M059J (cell line): ENCODE measurements around the gene MAP3K2. TPM values are rescaled to one million over a fixed set of nuclear protein-coding genes. Genes with fewer than 3 reads are reported as not detected.

Experiments
- DNase-seq: peaks from one replicate; pipeline ENCODE4 v3.0.0-alpha.2; 2012; ENCODE audit warnings: low read depth
- total RNA-seq: library from RNA; depleted of rRNA; stranded (reverse); fragments of >200 nt; shearing (Covaris generic); gene quantifications from 2 replicates; pipeline ENCODE4 v1.2.3, GENCODE V29; 2014

Gene MAP3K2
- total RNA-seq, 1 experiment from 2014 or later, result 28.8 TPM

DNA sequence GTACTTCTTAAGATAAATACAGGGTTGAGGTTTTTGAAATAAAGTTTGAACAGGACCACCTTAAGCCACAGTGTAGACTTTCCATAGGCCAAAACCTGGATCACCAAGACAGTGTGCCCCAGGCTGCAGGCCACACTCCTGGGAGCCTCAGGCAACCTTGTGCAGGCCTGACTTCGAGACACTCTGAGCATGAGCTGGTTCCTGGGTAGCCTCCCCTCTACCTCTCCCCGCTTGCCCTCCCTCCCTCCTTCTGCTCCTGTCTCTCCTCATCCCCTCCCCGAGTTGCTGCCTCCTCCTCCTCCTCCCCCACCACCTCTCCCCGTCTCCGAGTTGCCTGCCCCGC is 19.9 kb upstream of the MAP3K2 start:
- no peak for DNase-seq

DNA sequence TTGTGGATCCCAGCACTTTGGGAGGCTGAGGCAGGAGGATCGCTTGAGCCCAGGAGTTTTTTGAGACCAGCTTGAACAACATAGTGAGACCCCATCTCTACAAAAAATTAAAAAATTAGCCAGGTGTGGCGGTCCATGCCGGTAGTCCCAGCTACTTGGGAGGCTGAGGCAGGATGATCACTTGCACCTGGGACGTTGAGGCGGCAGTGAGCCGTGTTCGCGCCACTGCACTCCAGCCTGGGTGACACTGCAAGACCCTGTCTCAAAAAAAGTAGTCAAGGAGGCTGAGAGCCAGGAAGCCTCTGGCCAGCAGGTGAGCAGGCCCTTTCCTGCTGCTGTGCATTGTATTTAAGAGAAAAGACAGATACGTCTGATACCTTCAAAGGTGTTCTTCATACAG is 19.3 kb upstream of the MAP3K2 start:
- DNase-seq, result no peak

- no peak for DNase-seq
These were observed 18.7 kb upstream of the MAP3K2 start for GRCh38 chr2:127406454-127406853.

- DNase-seq, result no peak
These were observed 17.5 kb upstream of the MAP3K2 start for GRCh38 chr2:127405255-127405610.

DNA sequence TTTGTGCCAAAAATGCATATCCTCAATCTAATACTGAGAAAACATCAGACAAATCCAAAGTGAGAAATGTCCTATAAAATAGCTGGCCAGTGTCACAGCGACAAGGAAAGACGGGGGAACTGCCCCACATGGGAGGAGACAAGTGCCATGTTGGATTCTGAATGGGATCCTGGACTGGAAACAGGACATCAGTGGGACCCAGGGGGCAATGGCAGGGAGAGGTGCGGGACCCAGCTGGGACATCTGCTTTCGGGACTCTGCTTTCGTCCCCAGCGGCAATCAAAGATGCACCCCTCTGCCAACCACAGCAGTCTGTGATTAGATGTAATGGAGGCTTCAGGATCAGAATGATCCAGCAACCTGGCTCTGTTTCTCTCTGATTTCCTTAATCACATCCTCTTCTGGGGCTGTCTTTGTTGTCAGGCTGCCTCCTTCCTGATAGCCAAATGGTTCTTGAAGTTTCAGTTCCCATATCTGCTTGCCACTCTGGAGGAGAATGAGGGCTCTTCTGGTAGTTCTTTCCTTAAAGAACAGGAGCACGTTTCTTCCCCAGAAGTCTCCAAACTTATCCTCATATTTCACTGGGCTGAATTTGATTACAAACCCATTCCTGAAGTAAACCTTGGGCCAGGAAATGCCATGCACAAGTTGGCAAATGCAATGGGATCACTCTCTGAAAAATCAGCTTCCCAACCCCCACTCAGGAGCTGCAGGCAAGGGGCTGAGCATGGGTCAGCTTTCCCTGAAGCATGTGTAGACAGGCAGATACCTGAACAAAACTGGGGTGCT is 16.9 kb upstream of the MAP3K2 start:
- no peak for DNase-seq

- no peak for DNase-seq
These were observed 15.7 kb upstream of the MAP3K2 start for GRCh38 chr2:127403460-127403859.

DNA sequence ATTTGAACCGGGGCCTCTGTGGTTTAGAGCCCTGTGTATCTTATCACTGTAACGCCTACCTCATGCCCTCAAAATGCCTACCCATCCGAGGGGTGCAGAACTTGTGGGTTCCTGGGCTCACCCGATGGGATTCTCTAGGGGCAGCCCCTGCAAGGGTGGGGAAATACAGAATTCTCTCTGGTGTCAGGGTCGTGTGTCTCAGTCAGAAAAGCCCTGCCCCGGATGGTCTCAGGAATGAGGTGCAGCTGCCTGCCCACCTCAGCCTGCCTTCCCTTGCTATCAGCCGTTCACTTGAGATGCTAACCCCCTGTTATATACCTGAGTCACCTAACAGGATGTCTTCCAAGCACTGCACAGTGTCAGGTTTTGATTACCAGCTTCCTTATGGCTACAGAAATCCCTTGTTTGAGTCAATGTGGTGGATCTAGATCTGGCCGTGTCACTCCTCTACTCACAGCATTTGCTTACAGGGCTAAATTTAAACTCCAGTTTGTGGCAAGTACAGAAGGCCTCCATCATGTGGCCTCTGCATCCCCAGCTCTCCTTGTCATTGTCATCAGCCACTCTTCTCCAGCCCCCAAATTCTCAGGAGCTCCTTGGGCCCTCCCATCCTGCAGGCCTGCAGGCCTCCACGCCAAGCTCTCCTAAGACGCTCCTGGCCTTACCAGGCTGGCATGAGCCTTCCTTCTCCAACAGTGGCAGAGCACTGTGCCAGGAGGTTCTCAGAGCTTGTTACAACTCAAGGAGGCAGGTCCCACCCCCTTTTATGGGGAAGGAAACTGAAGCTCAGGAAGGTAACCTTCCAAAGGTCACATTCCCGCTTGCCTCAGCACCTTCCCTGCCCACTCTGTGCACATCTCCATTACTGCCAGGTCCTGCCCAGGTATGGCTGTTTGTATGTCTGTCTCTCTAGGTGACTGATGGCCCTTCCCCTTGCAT is 14.3 kb upstream of the MAP3K2 start:
- DNase-seq, result peak; percentile 65

GRCh38 chr2:127400897-127401756 is 13.4 kb upstream of the MAP3K2 start:
- peak; percentile 85 for DNase-seq

- DNase-seq, result no peak
These were observed 12.7 kb upstream of the MAP3K2 start for GRCh38 chr2:127400533-127400896.

DNA sequence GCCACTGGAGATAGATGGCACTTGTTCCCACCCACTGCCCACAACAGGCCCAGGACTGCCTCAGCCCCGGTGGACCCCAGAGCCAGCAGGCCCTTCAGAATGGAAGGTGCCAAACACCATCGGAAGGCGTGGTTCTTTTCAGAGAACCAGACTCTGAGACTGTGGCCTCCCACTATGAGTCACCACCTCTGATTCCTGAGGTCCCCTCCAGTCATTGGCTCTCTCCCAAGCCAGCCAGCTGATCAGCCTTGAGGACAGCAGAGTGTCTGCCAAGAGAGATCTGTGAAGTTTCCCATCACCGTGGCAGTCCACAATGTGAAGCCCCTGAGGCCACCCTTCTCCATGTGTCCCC is 10.4 kb upstream of the MAP3K2 start:
- peak; percentile 96 for DNase-seq

- DNase-seq, result no peak
These were observed 9.9 kb upstream of the MAP3K2 start for GRCh38 chr2:127397568-127398238.

GRCh38 chr2:127394492-127394891 is 6.7 kb upstream of the MAP3K2 start:
- DNase-seq, result no peak

DNA sequence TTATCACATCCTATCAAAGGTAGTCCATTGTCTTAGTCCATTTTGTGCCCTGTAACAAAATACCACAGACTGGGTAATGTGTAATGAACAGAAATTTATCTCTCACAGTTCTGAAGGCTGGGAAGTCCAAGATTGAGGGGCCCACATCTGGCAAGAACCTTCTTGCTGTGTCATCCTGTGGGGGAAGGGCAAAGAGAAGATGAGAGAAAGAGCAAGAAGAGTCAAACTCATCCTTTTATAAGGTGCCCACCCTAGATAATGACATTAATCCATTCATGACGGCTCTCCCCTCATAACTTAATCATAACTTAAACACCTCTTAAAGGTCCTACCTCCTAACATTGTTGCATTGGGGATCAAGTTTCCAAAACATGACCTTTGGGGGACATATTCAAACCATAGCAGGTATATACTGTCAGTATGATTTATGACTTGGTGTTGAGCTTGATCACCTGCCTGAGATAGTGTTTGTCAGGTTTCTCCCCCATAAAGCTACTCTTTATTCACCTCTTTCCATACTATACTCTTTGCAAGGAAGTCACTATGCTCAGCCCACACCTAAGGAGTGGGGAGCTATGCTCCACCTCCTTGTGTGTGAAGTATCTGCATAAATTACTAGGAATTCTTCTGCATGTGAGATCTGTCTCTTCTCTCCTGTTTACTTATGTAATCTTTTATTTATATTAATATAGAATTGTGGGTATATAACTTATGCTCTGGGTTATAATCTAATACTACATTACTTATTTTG is 5.2 kb upstream of the MAP3K2 start:
- DNase-seq, result no peak

- peak; percentile 43 for DNase-seq
These were observed 4.5 kb upstream of the MAP3K2 start for GRCh38 chr2:127392133-127392827.

DNA sequence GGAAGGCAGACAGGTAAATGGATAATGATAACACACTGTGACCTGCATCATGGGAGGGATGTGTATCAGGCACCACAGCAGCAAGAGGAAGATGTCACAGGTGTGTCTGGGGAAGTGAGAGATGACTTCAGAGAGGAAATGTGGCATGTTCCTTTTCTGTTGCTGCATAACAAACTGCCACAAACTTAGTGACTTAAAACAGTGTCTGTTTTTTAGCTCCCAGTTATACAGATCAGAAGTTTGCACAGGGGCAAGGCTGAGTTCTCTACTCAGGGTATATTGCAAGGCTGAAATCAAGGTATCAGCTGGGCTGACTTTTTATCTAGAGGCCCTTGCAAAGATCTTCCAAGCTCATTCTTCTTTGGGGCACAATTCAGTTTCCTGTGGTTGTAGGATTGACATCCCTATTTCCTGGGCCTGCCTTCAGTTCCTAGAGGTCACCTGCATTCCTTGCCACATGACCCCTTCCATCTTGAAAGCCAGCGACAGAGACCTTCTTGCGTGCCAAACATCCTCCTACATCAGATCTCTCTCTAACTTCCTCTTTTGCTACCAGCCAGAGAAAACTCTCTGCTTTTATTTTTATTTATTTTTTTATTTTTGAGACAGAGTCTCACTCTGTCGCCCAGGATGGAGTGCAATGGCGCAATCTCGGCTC is 2.1 kb upstream of the MAP3K2 start:
- DNase-seq, result no peak

DNA sequence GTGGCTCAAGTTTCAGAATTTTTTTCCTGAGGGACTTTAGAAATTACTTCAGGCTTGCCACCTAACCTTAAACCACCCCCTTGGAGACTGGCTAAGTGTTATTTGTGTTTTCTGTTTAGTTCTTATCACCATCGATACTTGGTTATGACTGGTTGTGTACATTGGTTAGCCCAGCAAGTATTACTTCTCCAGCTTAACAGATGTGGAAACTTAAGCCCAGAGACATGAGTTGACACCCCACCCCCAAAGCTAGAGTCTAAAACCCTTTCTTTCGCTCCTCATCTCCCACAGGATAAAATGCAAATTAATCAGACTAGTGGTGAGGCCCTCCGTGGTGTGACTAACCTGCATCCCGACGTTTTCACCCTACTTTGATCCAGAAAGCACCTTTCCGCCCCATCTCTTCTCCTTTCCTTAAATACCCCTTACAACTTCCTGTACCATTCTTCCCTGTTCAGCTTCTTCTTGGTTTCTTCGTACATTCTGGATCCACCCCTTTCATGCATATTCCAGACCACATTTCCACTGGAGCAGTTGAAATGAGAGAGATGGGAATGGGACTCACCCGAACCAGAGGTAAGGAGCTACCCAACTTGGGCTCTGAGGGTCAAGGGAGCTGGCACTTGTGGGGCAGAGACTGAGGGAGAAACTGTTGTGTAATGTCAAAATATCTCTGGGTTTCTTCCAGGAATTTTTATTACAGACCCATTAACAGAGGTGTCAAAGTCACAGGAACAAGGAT is 819 bp upstream of the MAP3K2 start:
- no peak for DNase-seq

- peak; percentile 77 for DNase-seq
These were observed 766 bp downstream of the MAP3K2 start for GRCh38 chr2:127386764-127387654.

DNA sequence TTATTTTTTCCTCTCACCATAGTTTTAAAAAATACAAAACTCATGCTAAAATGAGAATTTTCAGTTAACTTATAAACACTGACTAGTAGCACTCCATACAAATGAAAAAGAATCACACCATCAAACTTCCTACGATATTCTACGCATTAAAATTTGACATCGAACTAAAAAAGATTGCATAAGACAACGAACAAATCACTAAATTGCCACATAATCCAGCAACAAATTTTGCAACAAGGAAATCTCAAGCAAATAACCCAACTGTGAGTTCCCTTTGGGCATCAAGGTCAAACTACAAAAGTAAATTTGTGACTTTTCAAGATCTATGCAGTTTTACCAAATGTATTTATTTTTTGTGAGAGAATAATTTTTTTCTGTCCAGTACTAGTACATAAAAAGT is 1.5 kb downstream of the MAP3K2 start:
- no peak for DNase-seq
